ENCODE data around the gene FSD1.
"Not testable (repeated sequence)": the region's sequence is repeated elsewhere in the genome, so short reads cannot be mapped to it uniquely, and the experiment has no call there.

FSD1 gene

DNA sequence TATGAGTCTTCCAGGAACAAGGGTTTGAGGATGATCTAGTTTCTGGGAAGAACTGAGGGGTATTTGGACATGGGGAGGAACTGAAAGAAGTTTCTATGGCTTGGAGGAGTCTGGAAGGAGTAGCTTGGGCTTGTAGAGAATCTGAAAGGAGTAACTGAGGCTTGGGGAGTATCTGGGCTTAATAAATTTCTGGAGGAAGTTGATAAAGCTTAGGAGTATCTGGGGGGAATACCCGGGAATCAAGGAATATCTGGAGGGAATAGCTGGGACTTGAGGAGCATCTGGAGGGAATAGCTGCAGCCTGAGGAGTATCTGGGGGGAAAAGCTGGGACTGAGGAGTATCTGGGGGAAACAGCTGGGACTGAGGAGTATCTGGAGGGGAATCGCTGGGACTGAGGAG, 16.0 kb downstream of the FSD1 start:
- DNase-seq = no peak

DNA sequence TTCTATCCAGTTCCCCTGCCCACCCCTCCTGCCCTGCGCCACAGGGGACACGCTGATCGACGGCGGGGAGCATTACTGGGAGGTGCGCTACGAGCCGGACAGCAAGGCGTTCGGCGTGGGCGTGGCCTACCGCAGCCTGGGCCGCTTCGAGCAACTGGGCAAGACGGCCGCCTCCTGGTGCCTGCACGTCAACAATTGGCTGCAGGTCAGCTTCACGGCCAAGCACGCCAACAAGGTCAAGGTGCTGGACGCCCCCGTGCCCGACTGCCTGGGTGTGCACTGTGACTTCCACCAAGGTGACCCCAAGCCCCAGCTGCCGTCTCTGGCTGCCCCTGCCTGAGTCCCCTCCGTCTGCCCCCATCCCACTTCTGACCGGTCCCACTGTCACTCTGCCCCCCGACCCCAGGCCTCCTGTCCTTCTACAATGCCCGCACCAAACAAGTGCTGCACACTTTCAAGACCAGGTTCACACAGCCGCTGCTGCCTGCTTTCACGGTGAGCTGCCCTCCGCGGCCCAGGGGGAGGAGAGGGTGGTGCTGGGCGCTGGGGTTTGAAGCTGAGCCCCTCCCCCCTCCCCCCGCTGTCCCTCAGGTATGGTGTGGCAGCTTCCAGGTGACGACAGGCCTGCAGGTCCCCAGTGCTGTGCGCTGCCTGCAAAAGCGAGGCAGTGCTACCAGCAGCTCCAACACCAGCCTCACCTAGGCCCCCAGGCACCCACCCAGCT, 18.7 kb downstream of the FSD1 start:
- DNase-seq = no peak

DNA sequence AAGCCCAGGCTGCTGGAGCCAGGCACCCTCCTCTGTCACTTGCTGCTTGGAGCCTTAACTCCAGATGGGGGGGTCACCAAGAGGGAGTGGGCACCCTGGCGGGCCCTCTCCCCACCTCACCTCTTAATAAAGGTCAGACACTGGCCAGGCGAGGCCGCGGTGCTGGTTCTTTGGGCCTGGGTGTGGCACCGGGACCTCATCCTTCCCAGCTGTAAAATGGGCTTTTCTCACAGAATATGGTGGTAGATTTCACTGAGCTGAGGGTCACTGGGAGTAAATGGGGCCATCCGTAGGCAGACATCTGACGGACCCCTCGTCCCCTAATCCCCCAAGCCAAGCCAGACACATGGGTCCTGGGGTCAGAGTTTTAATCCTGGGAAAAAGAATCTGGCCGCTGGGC, 19.3 kb downstream of the FSD1 start:
- no peak for DNase-seq

DNA sequence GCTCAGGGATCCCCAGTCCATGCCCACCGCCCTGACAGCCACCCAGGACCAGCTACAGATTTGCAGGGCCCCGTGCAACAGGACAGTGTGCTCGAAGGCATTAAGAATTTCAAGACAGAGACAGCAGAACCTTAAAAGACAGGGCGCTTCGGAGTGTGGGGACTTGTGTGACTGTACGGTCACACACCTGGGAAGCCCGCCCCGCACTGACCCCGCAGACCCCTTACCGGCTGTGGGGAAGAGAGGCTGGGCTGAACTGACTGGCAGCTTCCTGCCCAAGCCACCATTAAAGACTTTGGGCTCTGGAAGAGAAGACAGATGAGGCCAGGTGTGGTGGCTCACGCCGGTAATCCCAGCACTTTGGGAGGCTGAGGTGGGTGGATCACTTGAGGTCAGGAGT, 19.8 kb downstream of the FSD1 start:
- DNase-seq = no peak

DNA sequence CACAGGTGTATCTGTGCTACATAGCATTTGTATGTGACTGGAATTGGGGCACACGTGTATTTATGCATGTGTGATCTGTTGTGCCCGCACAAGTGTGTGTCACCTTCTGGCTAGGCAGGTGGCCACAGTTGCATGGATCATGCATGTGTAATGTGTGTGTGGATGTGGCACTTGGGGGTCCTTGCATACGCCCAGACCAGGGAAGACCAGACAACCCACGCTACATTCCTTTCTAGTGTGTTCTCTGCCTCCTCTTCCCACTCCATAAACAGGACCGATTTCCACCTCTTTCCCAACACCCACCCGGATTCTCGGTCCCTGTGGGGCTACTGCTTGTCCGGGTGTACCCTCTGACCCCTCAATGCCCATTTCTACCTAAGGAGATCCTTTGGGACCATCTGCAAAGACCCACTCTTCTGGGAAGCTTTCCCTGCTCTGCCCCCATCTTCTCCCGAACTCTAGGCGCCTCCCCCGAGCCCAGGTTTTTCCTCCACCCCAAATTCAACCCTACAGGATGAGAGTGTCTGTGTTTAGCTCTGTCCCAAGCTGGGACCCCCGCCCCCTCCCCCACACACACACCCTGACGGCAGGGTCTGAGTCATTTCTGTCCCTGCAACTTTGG, 21.9 kb downstream of the FSD1 start:
- no peak for DNase-seq

DNA sequence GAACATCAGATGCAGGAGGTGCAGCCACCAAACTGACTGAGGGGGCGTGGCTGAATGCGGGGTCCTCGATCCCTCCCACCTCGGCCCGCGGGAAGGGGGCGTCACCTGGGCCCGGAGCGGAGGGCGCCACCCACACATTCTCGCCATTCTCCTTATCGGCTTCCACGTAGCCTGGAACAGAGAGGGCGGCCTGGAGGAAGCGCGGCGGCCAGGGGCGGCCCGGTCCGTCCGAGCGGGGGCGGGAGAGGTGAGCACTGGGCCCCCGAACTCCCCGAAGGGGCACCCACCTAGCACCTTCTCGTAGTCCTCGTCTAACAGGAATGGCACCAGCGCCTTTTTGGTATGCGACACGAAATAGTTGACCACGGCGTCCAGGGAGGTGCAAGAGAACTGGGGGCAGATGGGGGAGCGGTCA, 22.4 kb downstream of the FSD1 start:
- no peak for DNase-seq

DNA sequence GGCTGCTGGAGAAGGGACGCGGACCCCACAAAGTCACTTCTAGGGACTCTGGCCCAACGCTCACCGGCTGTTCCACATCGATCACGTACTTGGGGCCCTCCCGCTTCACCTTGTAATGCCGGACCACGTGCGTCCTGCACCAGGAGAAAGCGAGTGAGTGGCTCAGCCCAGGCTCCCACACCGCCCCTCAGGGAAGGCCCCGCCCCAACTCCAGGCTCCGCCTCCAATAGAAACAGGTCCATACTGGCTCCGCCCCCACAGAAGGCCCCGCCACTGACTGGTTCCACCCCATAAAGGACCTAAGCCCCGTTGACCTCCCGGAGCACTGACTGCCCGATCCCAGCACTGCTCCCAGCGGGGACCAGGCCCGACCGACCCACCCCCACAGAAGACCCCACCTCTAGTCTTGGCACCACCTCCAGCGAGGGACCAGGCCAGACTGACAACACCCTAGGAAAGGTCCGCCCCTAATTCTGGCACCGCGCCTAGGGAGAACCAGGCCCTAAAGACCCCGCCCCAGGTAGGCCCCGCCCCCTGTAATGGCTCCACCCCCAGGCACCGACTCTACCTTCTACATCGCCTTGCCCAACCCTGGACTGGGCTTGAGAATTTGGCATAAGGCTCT, 23.0 kb downstream of the FSD1 start:
- DNase-seq = no peak

DNA sequence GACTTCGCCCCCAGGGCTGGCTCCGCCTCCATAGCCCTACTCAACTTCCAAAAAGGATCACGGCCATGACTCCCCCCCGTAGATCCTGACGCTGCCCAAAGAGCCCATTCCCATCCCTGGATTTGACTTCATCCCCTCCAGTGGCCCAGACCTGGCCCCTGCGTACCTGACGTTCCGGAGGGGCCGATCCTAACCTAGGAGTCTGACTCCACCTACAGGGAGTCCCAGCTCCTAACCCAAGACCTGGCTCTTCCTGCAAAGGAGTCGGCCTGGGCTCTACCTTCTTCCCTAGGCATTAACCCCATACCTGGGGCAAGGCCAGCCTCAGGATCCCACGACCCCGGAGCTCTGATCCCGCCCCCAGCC, 23.5 kb downstream of the FSD1 start:
- no peak for DNase-seq

DNA sequence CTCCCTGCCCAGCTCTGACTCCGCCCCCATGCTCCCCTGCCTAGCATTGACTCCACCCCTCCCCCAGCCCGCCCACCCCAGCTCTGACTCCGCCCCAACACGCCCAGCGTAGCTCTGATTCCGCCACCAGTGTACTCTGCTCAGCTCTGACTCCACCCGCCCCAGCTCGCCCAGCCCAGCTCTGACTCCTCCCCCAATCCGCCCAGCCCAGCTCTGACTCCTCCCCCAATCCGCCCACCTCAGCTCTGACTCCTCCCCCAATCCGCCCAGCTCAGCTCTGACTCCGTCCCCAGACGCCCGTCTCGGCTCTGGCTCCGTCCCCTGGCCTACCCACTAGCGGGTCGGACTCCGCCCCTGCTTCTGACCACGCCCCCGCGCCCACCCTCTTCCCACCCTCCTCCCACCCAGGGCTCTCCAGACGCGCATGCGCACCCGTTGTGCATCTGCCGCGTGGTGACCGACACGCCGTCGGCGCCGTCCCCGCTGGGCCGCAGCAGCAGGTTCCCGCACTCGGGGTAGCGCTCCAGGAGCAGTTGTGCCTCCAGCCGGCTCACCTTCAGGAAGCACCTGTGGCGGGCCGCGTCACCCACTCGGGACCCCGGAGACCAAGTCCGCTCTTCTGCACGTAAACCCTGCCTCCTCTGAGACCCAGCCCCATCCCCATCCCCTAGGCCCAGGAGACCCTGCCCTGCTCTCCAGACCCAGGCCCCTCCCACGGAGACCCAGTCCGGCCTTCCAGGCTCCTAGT, 24.0 kb downstream of the FSD1 start:
- peak; percentile 62 for DNase-seq

DNA sequence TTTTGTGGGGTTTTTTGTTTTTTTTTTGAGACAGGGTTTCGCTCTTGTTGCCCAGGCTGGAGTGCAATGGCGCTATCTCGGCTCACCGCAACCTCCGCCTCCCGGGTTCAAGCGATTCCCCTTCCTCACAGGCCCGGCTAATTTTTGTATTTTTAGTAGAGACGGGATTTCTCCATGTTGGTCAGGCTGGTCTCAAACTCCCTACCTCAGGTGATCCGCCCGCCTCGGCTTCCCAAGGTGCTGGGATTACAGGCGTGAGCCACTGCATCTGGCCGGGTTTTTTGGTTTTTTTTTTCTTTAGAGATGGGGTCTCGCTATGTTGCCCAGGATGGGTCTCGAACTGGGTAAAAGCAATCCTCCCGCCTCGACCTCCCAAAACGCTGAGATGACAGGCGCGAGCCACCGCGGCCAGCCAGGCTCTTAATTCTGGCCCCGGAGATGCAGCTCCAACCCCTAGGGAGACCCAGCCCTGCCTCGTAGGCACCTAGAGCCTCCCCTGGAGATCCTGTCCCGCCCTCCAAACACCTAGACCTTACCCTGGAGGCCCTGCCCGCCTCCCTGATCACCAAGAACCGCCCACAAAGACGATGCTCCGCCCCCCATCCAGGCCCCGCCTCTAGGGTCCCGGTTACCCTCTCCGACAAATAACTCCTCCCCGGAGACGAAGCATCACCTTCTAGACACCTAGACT, 24.7 kb downstream of the FSD1 start:
- not testable (repeated sequence) for DNase-seq

DNA sequence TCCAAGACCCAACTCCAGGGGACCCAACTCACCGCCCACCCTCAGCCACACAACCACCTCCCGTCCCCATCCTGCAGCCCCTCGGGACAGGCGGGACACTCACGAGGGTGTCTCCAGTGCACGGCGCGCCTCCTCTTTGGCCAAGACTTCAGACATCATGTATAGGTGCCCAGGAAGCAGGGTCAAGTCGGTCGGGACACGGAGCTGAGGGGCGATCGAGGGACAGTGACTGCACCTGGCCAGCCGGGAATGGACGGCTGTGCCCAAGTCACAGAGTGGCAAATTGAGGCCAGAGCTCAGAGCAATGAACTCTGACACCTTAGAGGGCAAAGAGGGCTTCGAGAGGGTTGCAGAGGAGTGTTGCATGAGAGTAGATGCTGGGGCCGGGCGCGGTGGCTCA, 25.5 kb downstream of the FSD1 start:
- no peak for DNase-seq

DNA sequence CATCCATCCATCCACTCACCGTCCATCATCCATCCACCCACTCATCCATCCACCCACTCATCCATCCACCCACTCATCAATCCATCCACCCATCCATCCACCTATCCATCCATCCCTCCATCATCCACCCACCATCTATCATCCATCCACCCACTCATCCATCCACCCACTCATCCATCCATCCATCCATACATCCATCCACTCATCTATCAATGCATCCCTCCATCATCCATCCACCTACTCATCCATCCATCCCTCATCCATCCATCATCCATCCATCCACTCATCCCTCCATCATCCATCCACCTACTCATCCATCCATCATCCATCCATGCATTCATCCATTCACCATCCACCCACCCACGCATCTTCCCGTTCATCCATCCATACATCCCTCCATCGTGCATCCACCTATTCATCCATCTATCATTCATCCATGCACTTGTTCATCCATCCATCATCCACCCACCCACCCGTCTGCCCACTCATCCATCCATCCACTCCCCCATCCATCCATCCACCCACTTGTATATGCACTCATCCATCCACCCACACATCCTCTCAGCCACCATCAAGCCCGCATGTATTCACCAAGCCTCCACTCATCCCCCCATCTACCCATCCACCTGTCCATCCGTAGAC, 30.7 kb downstream of the FSD1 start:
- no peak for DNase-seq

DNA sequence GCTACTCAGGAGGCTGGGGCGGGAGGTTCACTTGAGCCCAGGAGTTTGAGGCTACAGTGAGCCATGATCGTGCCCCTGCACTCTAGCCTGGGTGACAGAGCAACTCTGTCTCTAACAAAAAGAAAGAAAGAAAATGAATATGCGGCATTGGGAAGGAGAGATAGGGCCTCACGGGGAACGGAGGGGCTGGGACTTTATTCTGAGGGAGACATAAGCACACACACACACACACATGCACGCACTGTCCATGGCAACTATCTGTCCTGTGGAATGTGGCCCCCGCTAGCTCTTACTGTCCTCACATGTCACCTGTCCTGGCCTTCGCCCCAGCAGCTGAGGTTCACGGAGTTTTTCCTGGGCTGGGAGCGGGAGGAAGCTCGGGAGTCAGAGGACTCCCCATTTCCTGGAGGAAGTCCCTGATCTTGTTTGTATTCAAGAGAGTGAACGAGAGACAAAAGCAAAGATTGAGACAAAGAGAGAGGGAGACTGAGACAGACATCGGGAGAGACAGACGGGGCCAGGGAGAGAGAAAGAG, 33.6 kb downstream of the FSD1 start:
- no peak for DNase-seq

DNA sequence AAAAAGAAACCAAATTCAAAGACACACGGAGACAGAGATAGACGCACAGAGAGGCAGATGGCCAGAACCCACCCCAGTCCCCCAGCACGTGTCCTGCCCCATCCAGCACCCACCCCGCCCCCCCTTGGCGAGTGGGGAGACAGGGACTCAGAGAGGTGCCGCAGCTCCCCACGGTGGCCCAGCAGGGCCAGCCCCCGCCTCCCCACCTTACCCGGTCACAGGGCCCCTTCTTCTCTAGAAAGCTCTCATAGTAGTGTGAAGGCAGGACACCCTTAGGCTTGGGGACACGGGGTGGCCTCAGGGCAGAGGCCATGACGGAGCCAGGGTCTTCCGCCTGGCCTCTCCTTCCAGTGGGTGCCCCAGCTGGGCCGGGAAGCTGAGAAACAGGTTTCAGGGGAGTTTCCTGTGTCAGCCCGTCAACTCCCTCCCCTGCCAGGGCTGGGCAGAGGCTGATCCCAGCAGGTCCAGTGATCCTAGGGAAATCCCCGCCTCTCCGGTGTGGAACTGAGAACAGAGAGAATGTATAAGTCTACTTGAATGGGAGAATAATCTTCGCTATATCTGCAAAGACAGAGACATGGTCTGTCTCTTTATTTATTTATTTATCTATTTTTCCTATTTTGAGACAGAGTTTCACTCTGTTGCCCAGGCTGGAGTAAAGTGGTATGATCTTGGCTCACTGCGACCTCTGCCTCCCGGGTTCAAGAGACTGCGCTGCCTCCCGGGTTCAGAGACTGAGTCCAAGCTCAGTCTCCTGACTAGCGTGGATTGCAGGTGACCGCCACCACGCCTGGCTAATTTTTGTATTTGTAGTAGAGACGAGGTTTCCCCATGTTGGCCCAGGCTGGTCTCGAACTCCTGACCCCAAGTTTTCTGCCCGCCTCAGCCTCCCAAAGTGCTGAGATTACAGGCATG, 34.3 kb downstream of the FSD1 start, which contains the start of gene STAP2:
STAP2 (minus strand) TSS at position 387 of the 915 bp plus-strand sequence; CDS start at position 313, 74 bp downstream.
- no peak for DNase-seq

DNA sequence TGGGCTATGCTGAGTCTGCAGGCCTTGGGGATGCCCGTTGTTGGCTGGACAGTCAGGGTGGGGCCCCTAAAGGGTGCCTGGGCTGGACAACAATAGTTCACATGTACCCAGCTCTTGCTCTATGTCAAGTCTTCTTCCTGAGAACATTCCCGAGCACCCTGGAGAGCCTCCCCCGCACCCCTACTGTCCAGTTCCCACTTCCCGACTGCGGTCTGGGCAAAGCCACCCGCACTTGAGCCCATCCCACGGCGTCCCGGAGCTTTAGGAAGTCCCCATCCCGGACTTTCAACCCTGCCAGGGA, 37.9 kb downstream of the FSD1 start:
- DNase-seq = no peak

DNA sequence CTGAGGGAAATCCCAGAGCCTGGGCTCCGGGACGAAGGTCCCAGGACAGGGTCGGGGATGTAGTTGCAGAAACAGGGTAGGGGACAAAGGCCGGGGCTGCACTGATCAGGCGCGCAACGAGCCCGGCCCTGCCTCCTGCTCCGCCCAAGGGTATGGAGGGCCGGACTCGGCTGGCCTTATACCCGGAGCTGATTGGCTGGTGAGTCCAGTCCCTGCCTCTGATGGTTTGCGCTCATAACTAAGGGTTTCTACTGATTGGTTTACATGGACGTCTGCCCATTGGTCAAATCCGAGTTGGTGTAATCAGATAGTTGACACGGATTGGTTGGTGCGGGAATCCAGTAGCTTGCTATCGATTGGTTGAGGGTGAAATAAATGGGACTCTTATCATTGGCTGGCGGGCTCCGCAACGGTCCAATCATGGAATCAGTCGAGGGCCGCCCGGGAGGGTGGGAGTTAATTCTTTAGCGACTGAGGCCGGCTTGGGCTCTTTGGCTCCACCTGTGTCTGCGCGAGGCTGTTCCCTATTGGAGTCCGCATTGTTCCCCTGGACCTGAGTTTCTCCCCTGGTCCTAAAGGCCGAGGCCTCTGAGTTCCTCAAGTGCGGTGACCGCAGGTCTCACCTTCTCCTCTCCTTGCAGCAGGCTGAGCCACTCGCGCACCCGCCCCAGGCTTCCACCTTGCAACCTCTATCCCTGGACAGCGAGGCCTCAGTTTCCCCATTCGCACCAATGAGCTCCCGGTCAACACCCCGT, 38.4 kb downstream of the FSD1 start:
- DNase-seq = peak; percentile 90

DNA sequence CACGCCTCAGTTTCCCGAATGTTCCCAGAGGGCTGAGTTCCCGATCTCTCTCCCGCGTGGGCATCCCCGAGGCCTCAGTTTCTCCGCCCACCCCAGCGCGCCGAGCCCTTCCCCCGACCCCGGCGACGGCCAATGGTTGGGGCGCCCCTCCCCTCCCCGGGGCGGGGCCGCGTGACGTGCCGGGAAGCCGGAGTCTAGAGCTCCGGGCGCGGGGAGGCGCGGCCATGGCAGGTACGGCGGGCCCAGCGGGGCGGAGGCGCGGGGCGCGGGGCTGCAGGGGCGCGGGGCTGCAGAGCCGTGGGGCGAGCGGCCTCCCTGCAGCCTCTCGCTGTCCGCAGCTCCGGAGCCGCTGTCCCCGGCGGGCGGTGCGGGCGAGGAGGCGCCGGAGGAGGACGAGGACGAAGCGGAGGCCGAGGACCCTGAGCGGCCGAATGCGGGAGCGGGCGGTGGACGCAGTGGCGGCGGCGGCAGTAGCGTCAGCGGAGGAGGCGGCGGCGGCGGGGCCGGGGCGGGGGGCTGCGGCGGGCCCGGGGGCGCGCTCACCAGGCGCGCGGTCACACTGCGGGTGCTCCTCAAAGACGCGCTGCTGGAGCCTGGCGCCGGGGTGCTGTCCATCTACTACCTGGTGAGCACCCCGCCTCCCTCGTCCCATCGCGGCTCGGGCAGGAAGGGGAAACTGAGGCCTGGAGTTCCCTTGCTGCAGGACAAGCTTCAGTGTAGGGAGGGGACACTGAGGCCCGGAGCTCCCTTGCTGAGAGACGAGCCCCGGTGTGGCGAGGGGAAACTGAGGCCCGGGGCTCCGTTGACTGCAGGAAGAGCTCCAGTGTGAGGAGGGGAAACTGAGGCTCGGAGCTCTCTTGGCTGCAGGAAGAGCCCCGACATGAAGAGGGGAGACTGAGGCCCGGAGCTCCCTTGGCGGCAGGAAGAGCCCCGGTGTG, 39.2 kb downstream of the FSD1 start, which contains the start of gene MPND:
MPND (plus strand) TSS at position 193 of the 938 bp plus-strand sequence; CDS start at position 225, 32 bp downstream.
- peak; percentile 66 for DNase-seq

DNA sequence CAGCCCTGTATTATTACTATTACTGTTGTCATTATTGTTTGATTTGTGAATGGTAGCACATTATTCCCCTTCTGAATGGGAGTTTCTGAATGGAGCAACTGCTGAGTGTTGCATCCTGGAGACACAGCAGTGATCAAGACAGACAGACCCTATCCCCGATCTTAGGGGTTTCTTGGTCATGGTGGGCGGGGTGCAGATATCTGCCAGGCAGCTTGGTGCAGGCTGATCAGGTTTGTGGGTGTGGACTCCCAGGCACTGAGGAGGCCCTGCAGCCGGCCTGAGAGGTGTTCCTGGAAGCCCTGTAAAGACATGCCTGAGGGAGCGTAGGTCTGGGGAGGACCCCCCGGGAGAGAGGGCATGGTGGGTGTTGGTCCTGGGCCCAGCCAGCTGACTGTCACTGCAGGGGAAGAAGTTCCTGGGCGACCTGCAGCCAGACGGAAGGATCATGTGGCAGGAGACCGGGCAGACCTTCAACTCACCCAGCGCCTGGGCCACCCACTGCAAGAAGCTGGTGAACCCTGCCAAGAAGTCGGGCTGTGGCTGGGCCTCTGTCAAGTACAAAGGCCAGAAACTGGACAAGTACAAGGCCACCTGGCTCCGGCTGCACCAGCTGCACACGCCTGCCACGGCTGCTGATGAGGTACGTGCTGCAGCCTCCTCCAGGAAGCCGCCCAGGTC, 41.1 kb downstream of the FSD1 start:
- DNase-seq = no peak

DNA sequence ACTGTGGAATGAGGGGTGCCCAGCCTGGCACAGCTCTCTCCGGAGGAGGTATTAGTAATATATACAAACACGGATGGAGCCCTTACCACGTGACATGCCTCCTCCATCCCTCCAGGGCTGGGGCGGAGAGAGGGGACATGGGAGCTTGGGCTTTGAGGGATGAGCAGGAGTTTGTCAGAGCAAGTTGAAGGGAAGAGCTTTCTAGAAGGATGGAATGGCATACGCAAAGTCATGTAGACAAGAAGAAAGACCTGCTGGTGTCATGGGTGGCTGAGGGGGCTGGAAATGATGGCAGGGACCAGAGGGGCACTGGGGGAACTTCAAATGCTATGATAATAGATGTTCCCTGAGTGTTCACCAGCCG, 41.6 kb downstream of the FSD1 start:
- no peak for DNase-seq

Measured in GOT3 (cell line).